Measurements from ENCODE around the gene NRXN3.

DNA sequence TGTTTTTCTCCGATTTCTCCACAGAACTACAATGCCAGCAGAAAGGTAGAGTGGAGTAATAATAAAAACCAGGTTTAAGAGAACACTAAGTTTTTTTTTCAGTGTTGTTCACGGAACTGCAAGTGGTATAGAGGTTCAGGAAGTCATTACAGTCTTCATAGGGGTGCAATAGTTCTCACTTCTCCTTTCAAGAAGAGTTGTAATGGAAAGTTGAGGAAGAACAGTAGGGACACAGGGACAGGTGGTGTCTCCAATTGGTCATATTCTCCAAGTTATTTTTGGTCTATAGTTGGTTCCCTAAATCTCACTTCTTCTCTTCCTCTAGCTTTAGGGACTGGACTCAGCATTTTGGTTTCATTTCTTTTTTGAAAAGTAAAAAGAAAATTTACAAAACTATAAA lies 894.0 kb downstream of the NRXN3 start:
- no peak for TF ChIP-seq EZH2 (IDR thresholded peaks at IDR 0.05; ENCODE audit: low read depth)
- no peak for TF ChIP-seq CTCF (conservative IDR thresholded peaks at IDR 0.05)

Data from PC-9 (cell line).